Gastroesophageal sphincter (tissue), 3 donors: ENCODE data around the gene RAMP1.

ENCODE experiments used
- CTCF ChIP-seq, 4 experiments: fragments of 200-600 bp in 2 of 4; fragments of 450-650 bp in 2 of 4; sonication (generic) in 1 of 4; IDR thresholded peaks; one replicate each; pipeline ENCODE4 v1.5.1; 2017 to 2019; ENCODE audit warnings: antibody characterized with exemption in 4 of 4, mild to moderate bottlenecking in 2 of 4, moderate library complexity in 2 of 4
- EP300 ChIP-seq: sonication (generic); formaldehyde crosslinking; IDR thresholded peaks from one replicate; pipeline ENCODE4 v1.6.1; 2017; ENCODE audit warnings: antibody characterized with exemption, mild to moderate bottlenecking
- POLR2A ChIP-seq, 2 donors: fragments of 450-650 bp; IDR thresholded peaks; one replicate each; pipeline ENCODE4 v1.6.1; 2017; ENCODE audit warnings: antibody characterized with exemption in 2 of 2, mild to moderate bottlenecking in 2 of 2, moderate library complexity in 1 of 2
- POLR2AphosphoS5 ChIP-seq: sonication (generic); formaldehyde crosslinking; IDR thresholded peaks from one replicate; pipeline ENCODE4 v1.6.1; 2017; ENCODE audit warnings: antibody characterized with exemption

- TF ChIP-seq CTCF (IDR thresholded peaks at IDR 0.05), result no peak
- no peak for TF ChIP-seq EP300
- no peak for TF ChIP-seq POLR2AphosphoS5
- no peak for TF ChIP-seq POLR2A (IDR thresholded peaks at IDR 0.05)
These were observed 6.7 kb downstream of the RAMP1 start for GRCh38 chr2:237866101-237866621.
